K562 (cell line): ENCODE results near the gene TEDDM1. TPM values are rescaled to one million over a fixed set of nuclear protein-coding genes. Genes with fewer than 3 reads are reported as not detected.

ENCODE experiments used
- HDGF ChIP-seq: fragments of 450-650 bp; IDR thresholded peaks from 2 replicates; pipeline ENCODE4 v1.6.1; 2016
- HLTF ChIP-seq: fragments of 450-650 bp; IDR thresholded peaks from 2 replicates; pipeline ENCODE4 v1.6.1; 2016
- IFI16 ChIP-seq: fragments of 250-450 bp; sonication (Bioruptor Pico); IDR thresholded peaks from 2 replicates; pipeline ENCODE4 v2.1.2; 2022; ENCODE audit warnings: mild to moderate bottlenecking, inconsistent platforms
- LARP7 ChIP-seq: fragments of 450-650 bp; IDR thresholded peaks from 2 replicates; pipeline ENCODE4 v1.6.1; 2016
- MTA3 ChIP-seq: fragments of 450-650 bp; formaldehyde crosslinking; IDR thresholded peaks from 2 replicates; pipeline ENCODE4 v1.6.1; 2017; ENCODE audit warnings: mild to moderate bottlenecking, borderline replicate concordance
- PML ChIP-seq: IDR thresholded peaks from 2 replicates; pipeline ENCODE4 v1.6.1; 2012; ENCODE audit warnings: low read length, inconsistent platforms
- RAD21 ChIP-seq, 2 experiments: fragments of 250-450 bp in 1 of 2; fragments of 450-650 bp in 1 of 2; sonication (Bioruptor Pico) in 1 of 2; formaldehyde crosslinking in 1 of 2; IDR thresholded peaks in 1 of 2; conservative IDR thresholded peaks in 1 of 2; 2 replicates each; pipeline versions ENCODE4 v1.4.0 to v1.8.0; 2020 to 2022; ENCODE audit warnings: mild to moderate bottlenecking in 2 of 2, moderate library complexity in 1 of 2
- RREB1 ChIP-seq: fragments of 250-450 bp; sonication (Bioruptor Pico); IDR thresholded peaks from 2 replicates; pipeline ENCODE4 v1.4.0; 2020
- SMARCA5 ChIP-seq: fragments of 450-650 bp; IDR thresholded peaks from 2 replicates; pipeline ENCODE4 v1.6.1; 2016
- SP1 ChIP-seq: sonication (generic); formaldehyde crosslinking; IDR thresholded peaks from 2 replicates; pipeline ENCODE4 v1.8.1; 2022; ENCODE audit warnings: mild to moderate bottlenecking, missing genetic modification reagents
- SUPT5H ChIP-seq: fragments of 450-650 bp; IDR thresholded peaks from 2 replicates; pipeline ENCODE4 v1.6.1; 2016
- ZNF512 ChIP-seq: IDR thresholded peaks from 2 replicates; pipeline ENCODE4 v1.6.1; 2016; ENCODE audit warnings: missing genetic modification characterization, missing compliant biosample characterization
- ZNF778 ChIP-seq: fragments of 450-650 bp; formaldehyde crosslinking; IDR thresholded peaks from 2 replicates; pipeline ENCODE4 v1.4.0; 2020; ENCODE audit warnings: mild to moderate bottlenecking, moderate library complexity
- ZSCAN32 ChIP-seq: fragments of 450-650 bp; formaldehyde crosslinking; IDR thresholded peaks from 2 replicates; pipeline ENCODE4 v1.4.0; 2020; ENCODE audit warnings: mild to moderate bottlenecking, moderate library complexity
- polyA plus RNA-seq, 8 experiments: library from polyadenylated mRNA; depleted of rRNA in 4 of 8; stranded (reverse) in 5 of 8; unstranded in 3 of 8; fragments of >200 nt; fragmentation: Nextera tagmentation in 2 of 8; fragmentation: Illumina TruSeq in 1 of 8; extraction: Ambion mirVana in 2 of 8; extraction: Trizol in 1 of 8; gene quantifications; 2 replicates each; pipeline versions ENCODE4 v1.2.1 to v1.2.3, GENCODE V29; 2011 to 2014; ENCODE audit warnings: inconsistent platforms in 1 of 8, missing spikeins in 1 of 8
- total RNA-seq, 7 experiments: library from RNA; depleted of rRNA in 6 of 7; stranded (reverse); fragments of >200 nt in 6 of 7; fragmentation: Illumina TruSeq in 2 of 7; extraction: Trizol in 2 of 7; gene quantifications; 2 replicates each; pipeline versions ENCODE4 v1.2.1 to v1.2.3, GENCODE V29; 2011 to 2021; ENCODE audit warnings: low replicate concordance in 1 of 7
- TF ChIP-seq, protein P1 (sequence below), 2 experiments: IDR thresholded peaks; 2 replicates each; pipeline ENCODE4 v1.6.1; 2012; ENCODE audit warnings: improper control_type of control experiment in 2 of 2, low read depth in 2 of 2, low read length in 2 of 2, borderline replicate concordance in 1 of 2
- TF ChIP-seq, protein P2 (sequence below), 2 experiments: fragments of 450-650 bp; IDR thresholded peaks; 2 replicates each; pipeline ENCODE4 v1.6.1; 2016

Gene TEDDM1
- total and polyA plus RNA-seq, 9 of the 15 experiments (the other 6 are each of a cell fraction or from before 2014, with no cell fraction given) = not detected

DNA sequence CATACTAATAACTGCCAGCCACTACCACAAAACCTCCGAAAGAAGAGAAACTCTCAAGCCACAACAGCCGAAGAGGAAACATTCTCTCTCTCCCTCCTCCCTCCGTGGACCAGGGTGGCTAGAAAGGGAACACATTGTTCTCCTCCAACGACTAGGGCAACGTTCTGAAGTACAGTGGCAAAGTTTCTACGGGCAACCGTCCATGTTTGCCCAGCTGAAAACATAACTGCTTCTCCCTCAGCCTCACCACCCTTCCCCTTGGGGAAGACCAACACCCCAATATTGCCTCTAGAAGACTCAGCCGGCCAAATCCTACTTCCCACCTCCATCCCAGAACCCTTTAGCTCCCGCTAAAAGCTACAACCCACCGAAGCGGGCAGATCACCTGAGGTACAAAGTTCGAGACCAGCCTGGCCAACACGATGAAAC lies 10.8 kb downstream of the TEDDM1 start (continued):
- 0 out of 4 replicates have a peak, but pooled peaks of 1 of the 2 experiments have one; percentile 23 for TF ChIP-seq RAD21 (CRISPR knock-in tag; conservative IDR thresholded peaks at IDR 0.05 in 1 of 2, IDR thresholded peaks at IDR 0.05 in 1 of 2)
- TF ChIP-seq ZNF778 (CRISPR knock-in tag) = no peak
- TF ChIP-seq, protein P1, sequence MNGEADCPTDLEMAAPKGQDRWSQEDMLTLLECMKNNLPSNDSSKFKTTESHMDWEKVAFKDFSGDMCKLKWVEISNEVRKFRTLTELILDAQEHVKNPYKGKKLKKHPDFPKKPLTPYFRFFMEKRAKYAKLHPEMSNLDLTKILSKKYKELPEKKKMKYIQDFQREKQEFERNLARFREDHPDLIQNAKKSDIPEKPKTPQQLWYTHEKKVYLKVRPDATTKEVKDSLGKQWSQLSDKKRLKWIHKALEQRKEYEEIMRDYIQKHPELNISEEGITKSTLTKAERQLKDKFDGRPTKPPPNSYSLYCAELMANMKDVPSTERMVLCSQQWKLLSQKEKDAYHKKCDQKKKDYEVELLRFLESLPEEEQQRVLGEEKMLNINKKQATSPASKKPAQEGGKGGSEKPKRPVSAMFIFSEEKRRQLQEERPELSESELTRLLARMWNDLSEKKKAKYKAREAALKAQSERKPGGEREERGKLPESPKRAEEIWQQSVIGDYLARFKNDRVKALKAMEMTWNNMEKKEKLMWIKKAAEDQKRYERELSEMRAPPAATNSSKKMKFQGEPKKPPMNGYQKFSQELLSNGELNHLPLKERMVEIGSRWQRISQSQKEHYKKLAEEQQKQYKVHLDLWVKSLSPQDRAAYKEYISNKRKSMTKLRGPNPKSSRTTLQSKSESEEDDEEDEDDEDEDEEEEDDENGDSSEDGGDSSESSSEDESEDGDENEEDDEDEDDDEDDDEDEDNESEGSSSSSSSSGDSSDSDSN (IDR thresholded peaks at IDR 0.05; ENCODE audit: borderline replicate concordance in 1 of 2, low read depth in 2 of 2, low read length in 2 of 2) = 0 out of 4 replicates have a peak, but pooled peaks of 1 of the 2 experiments have one; percentile 47
- no peak for TF ChIP-seq ZNF512 (tag)
- 0 out of 2 replicates have a peak, but pooled peaks have one; percentile 36 for TF ChIP-seq RREB1 (CRISPR knock-in tag)
- TF ChIP-seq LARP7 = 0 out of 2 replicates have a peak, but pooled peaks have one; percentile 65
- no peak for TF ChIP-seq ZSCAN32 (CRISPR knock-in tag)
- TF ChIP-seq HDGF = 0 out of 2 replicates have a peak, but pooled peaks have one; percentile 78
- peak; percentile 58; the same call in 1 of the 2 replicates for TF ChIP-seq HLTF
- TF ChIP-seq SP1 (CRISPR knock-in tag) = 0 out of 2 replicates have a peak, but pooled peaks have one; percentile 6
- peak; percentile 18; the same call in 1 of the 2 replicates for TF ChIP-seq MTA3
- TF ChIP-seq, protein P2, sequence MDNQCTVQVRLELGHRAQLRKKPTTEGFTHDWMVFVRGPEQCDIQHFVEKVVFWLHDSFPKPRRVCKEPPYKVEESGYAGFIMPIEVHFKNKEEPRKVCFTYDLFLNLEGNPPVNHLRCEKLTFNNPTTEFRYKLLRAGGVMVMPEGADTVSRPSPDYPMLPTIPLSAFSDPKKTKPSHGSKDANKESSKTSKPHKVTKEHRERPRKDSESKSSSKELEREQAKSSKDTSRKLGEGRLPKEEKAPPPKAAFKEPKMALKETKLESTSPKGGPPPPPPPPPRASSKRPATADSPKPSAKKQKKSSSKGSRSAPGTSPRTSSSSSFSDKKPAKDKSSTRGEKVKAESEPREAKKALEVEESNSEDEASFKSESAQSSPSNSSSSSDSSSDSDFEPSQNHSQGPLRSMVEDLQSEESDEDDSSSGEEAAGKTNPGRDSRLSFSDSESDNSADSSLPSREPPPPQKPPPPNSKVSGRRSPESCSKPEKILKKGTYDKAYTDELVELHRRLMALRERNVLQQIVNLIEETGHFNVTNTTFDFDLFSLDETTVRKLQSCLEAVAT (IDR thresholded peaks at IDR 0.05) = peak in 1 of 2 experiments; percentile 78; a peak in 3 of 4 replicates
- no peak for TF ChIP-seq SMARCA5
- TF ChIP-seq PML = peak; percentile 18; the same call in 1 of the 2 replicates
- TF ChIP-seq SUPT5H = 0 out of 2 replicates have a peak, but pooled peaks have one; percentile 43
- no peak for TF ChIP-seq IFI16 (CRISPR knock-in tag)
